K562 (cell line): ENCODE data around the gene APEX2. TPM values are rescaled to one million over a fixed set of nuclear protein-coding genes. Genes with fewer than 3 reads are reported as not detected.

ENCODE experiments used
- ATAC-seq: fragments of 200-7000 bp; cut with Tn5 transposase; 3 replicates; pipeline ENCODE4 v1.9.1; 2020; ENCODE audit warnings: moderate library complexity
- BruUV-seq: library from RNA; stranded (reverse); fragments of 400-500 nt; replicated peaks from 2 replicates; lab custom pipeline; 2021; lab: Mats Ljungman, UMichigan
- CTCF ChIA-PET: fragments of 300-600 bp; formaldehyde crosslinking; extraction: SDS; loops from one replicate; lab custom pipeline; 2021; ENCODE audit warnings: low intra/inter-chr PET ratio; lab: Yijun Ruan, JAX
- POLR2A ChIA-PET: fragments of 300-600, 350-650 bp; sonication (Branson Sonifier 250); formaldehyde crosslinking; extraction: SDS; loops from one replicate; lab custom pipeline; 2021; ENCODE audit warnings: antibody characterized with exemption, inconsistent platforms; lab: Yijun Ruan, JAX
- DNase-seq, 4 experiments: peaks; one replicate each; pipeline versions ENCODE4 v3.0.0 to v3.0.0-alpha.2; 2011 to 2018; ENCODE audit warnings: low spot score in 3 of 4, mixed read lengths in 3 of 4; ENCODE audit errors: extremely low read depth in 1 of 4
- FAIRE-seq: peaks from 2 replicates; lab custom pipeline; 2011; peaks lifted over from hg19 to GRCh38; lab: Jason Lieb, UNC
- H2AFZ ChIP-seq: 2 replicates; pipeline ENCODE4 v1.6.0; 2011; ENCODE audit warnings: low read depth, low read length, control low read depth, inconsistent platforms
- H3K27ac ChIP-seq: fragments of 200-600 bp; 3 replicates; pipeline ENCODE4 v1.8.0; 2011; ENCODE audit warnings: low read depth, mild to moderate bottlenecking, control low read depth, inconsistent platforms, low read length, moderate library complexity, mixed read lengths; ENCODE audit errors: extremely low read depth
- H3K27me3 ChIP-seq, 2 experiments: fragments of 300-600 bp in 1 of 2; 2 replicates in 1 of 2; 3 replicates in 1 of 2; pipeline versions ENCODE4 v1.6.0 to v1.8.0; 2011; ENCODE audit warnings: inconsistent platforms in 2 of 2, low read length in 2 of 2, mild to moderate bottlenecking in 1 of 2, mixed read lengths in 1 of 2, moderate library complexity in 1 of 2; ENCODE audit not compliant: control insufficient read depth in 2 of 2, insufficient read depth in 2 of 2
- H3K36me3 ChIP-seq: fragments of 300-600 bp; 3 replicates; pipeline ENCODE4 v1.8.0; 2011; ENCODE audit warnings: mild to moderate bottlenecking, low read length, inconsistent platforms; ENCODE audit not compliant: control insufficient read depth, insufficient read depth
- H3K4me1 ChIP-seq, 2 experiments: fragments of 200-600 bp in 1 of 2; replicated peaks in 1 of 2; 2 replicates in 1 of 2; 3 replicates in 1 of 2; pipeline versions ENCODE4 v1.5.1 to v1.8.0; 2011; ENCODE audit warnings: inconsistent platforms in 2 of 2, low read length in 2 of 2, mild to moderate bottlenecking in 1 of 2, mixed read lengths in 1 of 2, moderate library complexity in 1 of 2; ENCODE audit not compliant: control insufficient read depth in 2 of 2, insufficient read depth in 2 of 2
- H3K4me2 ChIP-seq: 2 replicates; pipeline ENCODE4 v1.6.1; 2011; ENCODE audit warnings: low read length, control low read depth, inconsistent platforms, mixed read lengths; ENCODE audit not compliant: insufficient read depth
- H3K4me3 ChIP-seq: fragments of 200-600 bp; sonication (generic), shearing (Covaris generic); 2 replicates; pipeline ENCODE4 v1.5.1; 2016; ENCODE audit warnings: control low read depth, inconsistent platforms
- H3K79me2 ChIP-seq: fragments of 200-600 bp; 3 replicates; pipeline ENCODE4 v1.8.0; 2011; ENCODE audit warnings: low read length, inconsistent platforms; ENCODE audit not compliant: control insufficient read depth, insufficient read depth
- H3K9ac ChIP-seq, 2 experiments: 2 replicates each; pipeline versions ENCODE4 v1.6.0 to v1.6.1; 2011; ENCODE audit warnings: low read depth in 2 of 2, low read length in 2 of 2, control low read depth in 1 of 2, inconsistent platforms in 1 of 2, mild to moderate bottlenecking in 1 of 2, mixed read lengths in 1 of 2; ENCODE audit not compliant: insufficient read depth in 1 of 2
- H3K9me1 ChIP-seq: one replicate; pipeline ENCODE4 v1.6.0; 2011; ENCODE audit warnings: inconsistent platforms, mild to moderate bottlenecking, low read length, moderate library complexity; ENCODE audit not compliant: control insufficient read depth, insufficient read depth
- H3K9me3 ChIP-seq: replicated peaks from 2 replicates; pipeline ENCODE4 v1.5.1; 2011; ENCODE audit warnings: low read depth, low read length, inconsistent platforms; ENCODE audit not compliant: control insufficient read depth, insufficient read depth
- H4K20me1 ChIP-seq: replicated peaks from 2 replicates; pipeline ENCODE4 v1.6.1; 2011; ENCODE audit warnings: low read length, inconsistent platforms, mixed read lengths; ENCODE audit not compliant: control insufficient read depth, insufficient read depth
- ATF4 ChIP-seq: fragments of 450-650 bp; formaldehyde crosslinking; IDR thresholded peaks from 2 replicates; pipeline ENCODE4 v1.4.0; 2022; ENCODE audit warnings: mild to moderate bottlenecking, moderate library complexity
- HMGN3 ChIP-seq: IDR thresholded peaks from 2 replicates; pipeline ENCODE4 v1.6.1; 2011; ENCODE audit warnings: borderline replicate concordance, low read depth, mild to moderate bottlenecking, mixed read lengths, low read length; ENCODE audit not compliant: insufficient read length; ENCODE audit errors: extremely low read depth
- MAFF ChIP-seq: IDR thresholded peaks from 2 replicates; pipeline ENCODE4 v1.6.1; 2012; ENCODE audit warnings: low read length, improper control_type of control experiment
- MBD1 ChIP-seq: fragments of 250-450 bp; sonication (Bioruptor Pico); IDR thresholded peaks from 2 replicates; pipeline ENCODE4 v1.8.0; 2022; ENCODE audit warnings: inconsistent platforms
- REST ChIP-seq, 2 experiments: fragments of 450-650 bp; formaldehyde crosslinking in 1 of 2; IDR thresholded peaks; 2 replicates each; pipeline versions ENCODE4 v1.4.0 to v1.6.1; 2014 to 2020; ENCODE audit warnings: mild to moderate bottlenecking in 2 of 2, borderline replicate concordance in 1 of 2, low read depth in 1 of 2
- SAP30 ChIP-seq: fragments of 200-600 bp; sonication (generic); IDR thresholded peaks from 2 replicates; pipeline ENCODE4 v1.6.1; 2012; ENCODE audit warnings: borderline replicate concordance, low read depth, mild to moderate bottlenecking, moderate library complexity, low read length, control low read depth, inconsistent platforms; ENCODE audit not compliant: insufficient read depth, poor library complexity, severe bottlenecking
- SMAD2 ChIP-seq: fragments of 150-350 bp; IDR thresholded peaks from 2 replicates; pipeline ENCODE4 v1.6.1; 2014; ENCODE audit warnings: low read depth, mild to moderate bottlenecking, low read length
- TEAD2 ChIP-seq: fragments of 450-650 bp; IDR thresholded peaks from 2 replicates; pipeline ENCODE4 v1.6.1; 2016; ENCODE audit warnings: missing genetic modification characterization, control low read depth, missing compliant biosample characterization
- XRCC3 ChIP-seq: fragments of 450-650 bp; IDR thresholded peaks from 2 replicates; pipeline ENCODE4 v1.6.1; 2017; ENCODE audit warnings: mild to moderate bottlenecking, moderate library complexity
- ZFP30 ChIP-seq: fragments of 250-450 bp; sonication (Bioruptor Pico); IDR thresholded peaks from 2 replicates; pipeline ENCODE4 v1.8.0; 2022; ENCODE audit warnings: moderate library complexity, mild to moderate bottlenecking, inconsistent platforms, borderline replicate concordance
- ZNF12 ChIP-seq: sonication (generic); formaldehyde crosslinking; IDR thresholded peaks from 2 replicates; pipeline ENCODE4 v1.4.0; 2020; ENCODE audit warnings: mild to moderate bottlenecking, missing genetic modification reagents
- WGBS: fragments of 100-300 bp; shearing (Covaris generic); methylation state at CpG from one replicate; pipeline ENCODE4 v1.1.6; 2016; ENCODE audit warnings: low coverage, mixed read lengths; ENCODE audit not compliant: insufficient coverage; ENCODE audit errors: missing lambda C conversion rate; 5-methylcytosine and 5-hydroxymethylcytosine counted together
- in situ Hi-C: fragments of 300-500 bp; cut with MboI; formaldehyde crosslinking; loops from 4 replicates; pipeline ENCODE4 v1.15.0; 2018; ENCODE audit warnings: inconsistent platforms, mixed read lengths
- intact Hi-C: fragments of 100-400 bp; cut with micrococcal nuclease; formaldehyde crosslinking; loops from 2 replicates; pipeline ENCODE4 v1.14.2; 2022
- polyA plus RNA-seq, 8 experiments: library from polyadenylated mRNA; depleted of rRNA in 4 of 8; stranded (reverse) in 5 of 8; unstranded in 3 of 8; fragments of >200 nt; fragmentation: Nextera tagmentation in 2 of 8; fragmentation: Illumina TruSeq in 1 of 8; extraction: Ambion mirVana in 2 of 8; extraction: Trizol in 1 of 8; gene quantifications; 2 replicates each; pipeline versions ENCODE4 v1.2.1 to v1.2.3, GENCODE V29; 2011 to 2014; ENCODE audit warnings: inconsistent platforms in 1 of 8, missing spikeins in 1 of 8
- total RNA-seq, 7 experiments: library from RNA; depleted of rRNA in 6 of 7; stranded (reverse); fragments of >200 nt in 6 of 7; fragmentation: Illumina TruSeq in 2 of 7; extraction: Trizol in 2 of 7; gene quantifications; 2 replicates each; pipeline versions ENCODE4 v1.2.1 to v1.2.3, GENCODE V29; 2011 to 2021; ENCODE audit warnings: low replicate concordance in 1 of 7

The APEX2 gene
- total and polyA plus RNA-seq, 9 of the 15 experiments (the other 6 are each of a cell fraction or from before 2014, with no cell fraction given): 9.4 to 34.2 (median 25.9) TPM

GRCh38 chrX:55028040-55028439 is 27.9 kb downstream of the APEX2 start:
- in situ Hi-C loops: no loop called here
- peak; percentile 92 for ATAC-seq
- Histone ChIP-seq H3K36me3 (no peaks in the 10 kb centered on the region; the same call in 2 of the 3 replicates), H3K4me3 (no peak overlapping the region), H3K4me1 (peaks cover 9 to 35% of the 10 kb centered on the region in 2 experiments; a peak in 4 of 5 replicates), H3K4me2 (peak overlapping the region; percentile 61), H2AFZ (no peak overlapping the region), H3K9me1 (no peaks in the 10 kb centered on the region), H3K27me3 (no peaks in the 10 kb centered on the region), H3K9ac (peak overlapping the region in 1 of 2 experiments; percentile 39; a peak in 1 of 4 replicates), H4K20me1 (no peaks in the 10 kb centered on the region), H3K79me2 (peaks cover 17% of the 10 kb centered on the region), H3K9me3 (no peaks in the 10 kb centered on the region), H3K27ac (peak overlapping the region; percentile 52; the same call in 1 of the 3 replicates)
- WGBS: 0% methylated on average over 3 of the region's 4 CpGs
- ChIA-PET POLR2A (interaction anchor here (1.9 kb wide), 1 partner anchor 13 kb away, joined by 8 read pairs; no protein-coding TSS in a partner anchor), CTCF (no interaction called here)
- peak; percentile 97 for FAIRE-seq
- no TSS peak for BruUV-seq
- DNase-seq: peak; percentile 61 to 88 (median 76)
- intact Hi-C loops: loop anchor here (1.0 to 2.0 kb wide), 2 partner anchors 13 to 93 kb away; no protein-coding TSS in a partner anchor
- TF ChIP-seq MAFF: no peak
- no peak for TF ChIP-seq TEAD2 (tag)
- TF ChIP-seq XRCC3: no peak
- no peak for TF ChIP-seq SMAD2
- TF ChIP-seq HMGN3: peak; percentile 78
- TF ChIP-seq REST (IDR thresholded peaks at IDR 0.05; ENCODE audit: borderline replicate concordance): peak; percentile 42
- TF ChIP-seq REST (CRISPR knock-in tag; IDR thresholded peaks at IDR 0.05; ENCODE audit: low read depth): no peak
- TF ChIP-seq ZFP30 (CRISPR knock-in tag): no peak
- no peak for TF ChIP-seq ATF4 (CRISPR knock-in tag)
- no peak for TF ChIP-seq SAP30
- TF ChIP-seq ZNF12: no peak
- no peak for TF ChIP-seq MBD1 (CRISPR knock-in tag)
